NCI-H446 treated with DMSO at 0.1 percent for 48 hours (cell line): ENCODE measurements around the gene CALML6.
A peak's percentile ranks its signal among the peaks of the same experiment; 100 is the strongest.
"Not testable (repeated sequence)": the region's sequence is repeated elsewhere in the genome, so short reads cannot be mapped to it uniquely, and the experiment has no call there.

ENCODE experiments used
- DNase-seq: peaks from one replicate; lab custom pipeline; 2025; lab: John Stamatoyannopoulos, UW

CALML6 gene

GRCh38 chr1:1914971-1915692, at the start of gene CALML6:
Gene CALML6, plus strand, starts transcription at chr1:1915260. Its CDS starts 21 bp downstream, at chr1:1915281.
- DNase-seq: no peak

GRCh38 chr1:1867164-1867563, 47.9 kb upstream of the CALML6 start:
- no peak for DNase-seq

GRCh38 chr1:1869469-1869868, 45.6 kb upstream of the CALML6 start:
- DNase-seq: no peak

- DNase-seq: no peak
These were observed 42.6 kb upstream of the CALML6 start for GRCh38 chr1:1872329-1872994.

- peak; percentile 66 for DNase-seq
These were observed 41.9 kb upstream of the CALML6 start for GRCh38 chr1:1873186-1873585.

GRCh38 chr1:1874901-1875300, 40.2 kb upstream of the CALML6 start:
- DNase-seq: no peak

GRCh38 chr1:1875932-1876331, 39.1 kb upstream of the CALML6 start:
- DNase-seq: no peak

GRCh38 chr1:1876335-1876930, 38.6 kb upstream of the CALML6 start:
- DNase-seq: no peak

- no peak for DNase-seq
These were observed 37.1 kb upstream of the CALML6 start for GRCh38 chr1:1877865-1878436.

- no peak for DNase-seq
These were observed 35.1 kb upstream of the CALML6 start for GRCh38 chr1:1879942-1880341.

GRCh38 chr1:1880617-1881312, 34.3 kb upstream of the CALML6 start:
- DNase-seq: no peak

- no peak for DNase-seq
These were observed 33.3 kb upstream of the CALML6 start for GRCh38 chr1:1881727-1882126.

GRCh38 chr1:1883092-1883873, 31.8 kb upstream of the CALML6 start:
- no peak for DNase-seq

- not testable (repeated sequence) for DNase-seq
These were observed 31.2 kb upstream of the CALML6 start for GRCh38 chr1:1883890-1884289.

- no peak for DNase-seq
These were observed 25.8 kb upstream of the CALML6 start for GRCh38 chr1:1889090-1889750.

- no peak for DNase-seq
These were observed 25.1 kb upstream of the CALML6 start for GRCh38 chr1:1889847-1890505.

- peak; percentile 65 for DNase-seq
These were observed 24.3 kb upstream of the CALML6 start, which contains the start of gene GNB1 for GRCh38 chr1:1890506-1891348. Gene GNB1, minus strand, starts transcription at chr1:1891087. Its CDS starts 65,634 bp downstream, at chr1:1825453.

GRCh38 chr1:1891349-1892078, 23.5 kb upstream of the CALML6 start:
- peak; percentile 59 for DNase-seq
